HG03575 (cell line): ENCODE measurements around the gene ALOX12.

Experiments used
- ATAC-seq: cut with Tn5 transposase; IDR thresholded peaks from one replicate; pipeline ENCODE4 v1.9.1; 2021; ENCODE audit not compliant: unreplicated experiment, insufficient number of reproducible peaks, low FRiP score; ENCODE audit errors: extremely low read depth

ALOX12 gene

DNA sequence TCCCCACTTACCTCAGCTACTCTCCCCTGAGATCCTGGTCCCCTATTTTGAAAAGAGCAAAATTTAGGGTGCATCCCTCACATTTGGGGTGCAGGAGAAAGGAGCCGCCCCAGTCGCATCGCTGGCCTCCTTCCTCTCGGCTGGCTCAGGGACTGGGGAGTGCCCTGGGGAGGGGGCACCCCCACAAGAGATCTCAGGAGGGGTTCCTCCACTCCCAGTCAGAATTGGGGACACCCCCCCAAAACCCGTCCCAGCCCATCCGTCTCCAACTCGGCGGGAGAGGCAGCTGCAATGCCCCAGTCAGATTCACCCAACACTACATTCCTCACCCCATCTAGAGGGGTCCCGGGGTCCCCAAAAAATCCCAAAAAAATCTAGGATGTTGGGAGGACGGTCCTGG lies 23.5 kb downstream of the ALOX12 start:
- ATAC-seq: no peak

DNA sequence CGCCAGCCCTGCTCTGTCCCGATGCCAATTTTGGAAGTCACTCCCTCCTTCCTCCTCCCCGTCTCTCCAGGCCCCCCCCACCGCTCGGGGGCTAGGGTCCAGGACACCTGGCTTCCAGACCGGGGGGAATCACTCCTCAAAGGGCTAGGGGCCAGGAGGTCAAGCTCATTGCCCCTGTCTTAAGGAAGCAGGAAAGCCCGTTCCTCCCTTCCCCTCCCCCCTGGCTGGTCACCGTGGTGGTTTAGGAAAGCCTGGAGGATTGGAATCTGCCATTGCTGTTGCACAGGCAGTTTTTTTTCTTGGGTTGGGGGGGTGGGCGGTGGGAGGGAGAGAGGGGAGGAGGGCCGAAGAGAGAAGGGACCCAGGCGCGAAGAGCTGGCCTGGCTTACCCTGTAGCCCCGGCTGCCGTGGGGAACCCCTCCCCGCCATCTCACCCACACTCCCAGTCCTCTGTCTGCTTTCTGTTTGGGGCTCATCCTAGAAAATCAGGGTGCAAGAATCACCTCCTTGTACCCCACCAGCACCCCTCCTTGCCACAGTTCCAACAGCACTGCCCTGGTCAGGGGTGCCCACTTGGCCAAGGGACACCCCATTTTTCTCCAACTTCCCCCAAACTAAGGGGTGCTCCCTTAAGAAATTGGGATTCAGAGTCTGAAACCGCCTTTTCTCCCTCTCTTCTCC lies 24.1 kb downstream of the ALOX12 start:
- no peak for ATAC-seq

DNA sequence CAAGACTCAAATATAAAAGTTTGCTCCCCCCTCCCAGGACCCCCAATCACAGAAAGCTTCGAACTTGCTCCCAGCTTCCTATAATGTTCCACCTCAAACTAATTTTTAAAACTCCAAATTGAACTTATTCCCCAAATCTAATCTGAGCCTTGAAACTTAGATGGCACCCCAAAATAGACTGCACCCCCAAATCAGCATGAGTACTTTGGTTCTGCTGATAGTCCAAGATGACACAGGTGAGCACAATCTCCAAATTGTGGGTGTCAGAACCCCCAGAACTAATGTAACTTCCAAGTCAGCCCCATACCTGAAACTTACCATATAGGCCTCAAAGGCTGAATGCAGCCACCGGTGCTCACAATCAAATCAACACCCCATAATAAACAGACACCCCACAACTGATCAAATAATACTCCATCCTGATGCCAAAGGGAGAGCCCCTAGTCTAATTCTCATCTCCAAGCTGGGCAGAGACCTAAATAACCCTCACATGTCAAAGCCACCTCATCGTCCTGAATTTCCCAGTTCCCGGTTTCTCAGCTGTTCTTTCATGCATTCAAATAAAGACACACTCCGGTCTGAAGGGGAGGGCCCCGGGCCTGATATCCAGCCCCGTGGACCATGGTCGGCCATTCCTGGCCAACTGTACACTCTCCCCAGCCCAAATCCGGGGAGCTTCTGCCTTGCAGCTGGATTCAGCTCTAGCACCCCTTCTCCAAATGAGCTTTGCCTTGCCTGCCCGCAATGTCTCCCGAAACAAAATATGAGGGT lies 25.2 kb downstream of the ALOX12 start:
- ATAC-seq: no peak

DNA sequence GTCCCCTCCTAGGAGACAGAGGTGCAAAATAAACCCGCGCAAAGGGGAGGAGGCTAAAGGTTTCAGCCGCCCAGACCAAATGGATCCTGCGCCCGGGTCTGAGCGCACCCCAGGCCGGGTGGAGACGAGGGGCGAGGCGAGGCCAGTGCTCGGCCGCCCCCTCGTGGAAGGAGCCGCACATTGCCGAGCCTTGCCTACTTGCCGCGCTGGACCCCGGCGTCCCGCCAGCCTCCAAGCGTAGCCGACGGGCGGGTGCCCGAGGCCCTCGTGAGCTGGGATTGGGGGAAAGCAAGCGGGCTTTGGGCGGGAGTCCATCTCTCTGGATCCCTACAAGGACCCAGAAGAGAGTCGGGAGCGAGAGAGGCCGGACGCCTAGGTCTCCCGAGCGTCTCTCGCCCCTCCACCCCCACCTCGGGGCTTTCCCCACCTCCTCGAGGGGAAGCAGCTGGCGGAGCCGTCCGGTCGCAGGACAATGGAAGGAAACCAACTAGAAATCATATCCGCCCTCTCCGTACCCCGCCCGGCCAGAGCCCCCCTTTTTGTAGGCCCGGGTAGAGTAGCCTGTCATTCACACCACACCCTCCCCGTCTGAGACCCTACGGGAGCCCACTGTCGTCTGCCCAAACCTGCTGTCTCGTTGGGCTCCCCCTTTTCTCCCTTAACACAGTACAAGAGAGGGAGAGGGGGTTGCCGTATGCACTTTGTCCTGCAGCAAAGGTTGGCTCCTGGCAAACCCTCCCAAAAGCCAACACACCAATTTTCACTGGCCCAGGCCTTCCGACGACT lies 26.3 kb downstream of the ALOX12 start:
- ATAC-seq: no peak

DNA sequence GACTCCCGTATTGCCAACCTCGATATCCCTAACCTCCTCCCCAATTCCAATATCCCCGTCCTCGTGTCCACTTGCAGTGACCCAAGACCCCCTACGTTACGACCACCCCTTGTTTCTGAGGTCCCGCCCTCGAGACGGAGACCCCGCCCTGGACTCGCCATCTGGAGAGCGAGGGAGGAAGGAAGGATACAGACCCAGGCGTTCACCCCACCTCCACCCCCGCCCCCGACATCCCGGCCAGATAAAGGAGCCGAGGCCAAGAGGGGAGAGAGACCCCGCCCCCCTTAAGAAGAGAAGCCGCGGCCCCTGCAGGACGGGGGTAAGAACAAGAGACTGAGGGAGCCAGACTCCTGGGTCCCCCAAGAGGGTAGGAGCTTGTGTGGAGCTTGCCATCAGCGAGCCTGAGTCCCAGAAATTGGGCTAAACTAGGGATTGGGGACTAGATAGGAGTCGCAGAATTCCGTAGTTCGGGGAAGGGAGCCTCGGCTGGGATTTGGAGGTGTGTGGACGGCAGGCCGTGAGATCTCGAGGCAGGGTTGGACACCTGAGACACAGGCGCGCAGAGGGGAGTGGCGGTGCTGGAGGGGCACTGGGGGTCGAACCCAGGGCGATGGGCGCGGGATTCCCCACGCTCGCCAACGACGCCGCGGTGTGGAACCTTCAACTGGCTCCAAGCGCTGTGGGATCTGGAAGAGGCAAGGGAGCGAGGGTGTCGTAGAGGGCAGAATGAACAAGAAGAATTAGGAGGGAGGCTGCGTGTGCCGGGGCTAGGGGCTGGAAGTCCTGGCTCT lies 27.1 kb downstream of the ALOX12 start, which contains the start of gene BCL6B:
TSS of gene BCL6B (plus strand) at position 270 of the 791 bp plus-strand sequence. CDS start 622 bp downstream, outside the sequence.
- no peak for ATAC-seq

DNA sequence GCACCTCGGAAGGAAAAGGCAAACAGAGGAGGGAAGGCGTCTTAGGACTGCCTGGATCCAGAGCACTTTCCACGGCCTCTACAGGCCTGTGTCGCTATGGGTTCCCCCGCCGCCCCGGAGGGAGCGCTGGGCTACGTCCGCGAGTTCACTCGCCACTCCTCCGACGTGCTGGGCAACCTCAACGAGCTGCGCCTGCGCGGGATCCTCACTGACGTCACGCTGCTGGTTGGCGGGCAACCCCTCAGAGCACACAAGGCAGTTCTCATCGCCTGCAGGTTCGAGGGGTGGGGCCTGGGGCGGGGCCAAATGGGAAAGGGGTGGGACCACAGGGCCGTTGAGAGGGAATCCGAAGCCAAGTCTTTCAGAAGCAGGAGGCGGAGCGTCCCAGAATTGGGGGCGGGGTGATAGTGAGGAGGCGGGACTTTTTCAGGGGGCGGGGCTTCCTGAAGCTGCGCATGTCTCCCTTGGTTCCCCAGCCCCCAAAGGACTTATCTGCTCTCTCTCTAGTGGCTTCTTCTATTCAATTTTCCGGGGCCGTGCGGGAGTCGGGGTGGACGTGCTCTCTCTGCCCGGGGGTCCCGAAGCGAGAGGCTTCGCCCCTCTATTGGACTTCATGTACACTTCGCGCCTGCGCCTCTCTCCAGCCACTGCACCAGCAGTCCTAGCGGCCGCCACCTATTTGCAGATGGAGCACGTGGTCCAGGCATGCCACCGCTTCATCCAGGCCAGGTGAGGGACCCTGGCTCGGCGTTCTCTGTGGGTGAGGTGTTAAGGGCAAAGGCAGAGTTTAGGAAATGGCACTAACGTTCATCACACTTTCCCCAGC lies 27.9 kb downstream of the ALOX12 start:
- ATAC-seq: no peak

DNA sequence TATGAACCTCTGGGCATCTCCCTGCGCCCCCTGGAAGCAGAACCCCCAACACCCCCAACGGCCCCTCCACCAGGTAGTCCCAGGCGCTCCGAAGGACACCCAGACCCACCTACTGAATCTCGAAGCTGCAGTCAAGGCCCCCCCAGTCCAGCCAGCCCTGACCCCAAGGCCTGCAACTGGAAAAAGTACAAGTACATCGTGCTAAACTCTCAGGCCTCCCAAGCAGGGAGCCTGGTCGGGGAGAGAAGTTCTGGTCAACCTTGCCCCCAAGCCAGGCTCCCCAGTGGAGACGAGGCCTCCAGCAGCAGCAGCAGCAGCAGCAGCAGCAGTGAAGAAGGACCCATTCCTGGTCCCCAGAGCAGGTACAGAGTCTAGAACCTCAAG lies 28.5 kb downstream of the ALOX12 start:
- no peak for ATAC-seq

DNA sequence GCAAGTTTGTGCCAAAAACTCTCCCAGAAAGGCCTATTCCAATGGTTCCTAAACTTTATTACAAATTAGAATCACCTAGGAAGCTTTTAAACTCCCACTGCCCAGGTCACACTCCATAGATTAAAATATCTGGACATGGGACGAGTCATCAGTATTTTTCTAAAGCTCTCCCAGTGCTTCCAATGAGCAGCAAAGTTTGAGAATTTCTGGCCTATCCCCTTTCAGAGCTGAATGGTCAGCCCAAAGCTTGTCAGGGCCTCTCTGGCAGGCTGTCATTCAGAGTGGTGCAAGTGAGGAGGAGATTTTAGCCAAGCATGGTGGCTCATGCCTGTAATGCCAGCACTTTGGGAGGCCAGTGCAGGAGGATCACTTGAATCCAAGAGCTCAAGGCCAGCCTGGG lies 29.4 kb downstream of the ALOX12 start:
- no peak for ATAC-seq

DNA sequence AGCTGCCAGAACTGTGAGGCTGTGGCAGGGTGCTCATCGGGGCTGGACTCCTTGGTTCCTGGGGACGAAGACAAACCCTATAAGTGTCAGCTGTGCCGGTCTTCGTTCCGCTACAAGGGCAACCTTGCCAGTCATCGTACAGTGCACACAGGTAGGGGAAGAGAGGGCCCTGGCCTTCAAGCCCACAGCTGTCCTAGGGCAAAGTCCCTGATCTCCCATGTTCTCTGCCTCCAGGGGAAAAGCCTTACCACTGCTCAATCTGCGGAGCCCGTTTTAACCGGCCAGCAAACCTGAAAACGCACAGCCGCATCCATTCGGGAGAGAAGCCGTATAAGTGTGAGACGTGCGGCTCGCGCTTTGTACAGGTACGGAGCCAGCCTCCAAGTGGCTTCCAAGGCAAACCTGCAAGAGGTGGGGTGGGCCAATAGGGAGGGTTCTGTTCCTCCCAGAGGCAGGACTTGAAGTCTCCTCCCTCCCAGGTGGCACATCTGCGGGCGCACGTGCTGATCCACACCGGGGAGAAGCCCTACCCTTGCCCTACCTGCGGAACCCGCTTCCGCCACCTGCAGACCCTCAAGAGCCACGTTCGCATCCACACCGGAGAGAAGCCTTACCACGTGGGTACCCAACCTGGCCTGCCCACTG lies 30.7 kb downstream of the ALOX12 start:
- no peak for ATAC-seq

DNA sequence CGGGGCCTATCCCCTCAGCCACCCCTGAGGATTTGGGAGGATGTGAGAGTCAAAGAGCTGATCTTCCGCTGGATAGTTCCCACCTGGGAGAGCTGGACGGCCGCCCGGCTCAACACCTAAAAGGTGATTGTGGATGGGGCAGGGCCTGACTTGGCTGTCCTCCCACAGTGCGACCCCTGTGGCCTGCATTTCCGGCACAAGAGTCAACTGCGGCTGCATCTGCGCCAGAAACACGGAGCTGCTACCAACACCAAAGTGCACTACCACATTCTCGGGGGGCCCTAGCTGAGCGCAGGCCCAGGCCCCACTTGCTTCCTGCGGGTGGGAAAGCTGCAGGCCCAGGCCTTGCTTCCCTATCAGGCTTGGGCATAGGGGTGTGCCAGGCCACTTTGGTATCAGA lies 31.5 kb downstream of the ALOX12 start:
- ATAC-seq: no peak

DNA sequence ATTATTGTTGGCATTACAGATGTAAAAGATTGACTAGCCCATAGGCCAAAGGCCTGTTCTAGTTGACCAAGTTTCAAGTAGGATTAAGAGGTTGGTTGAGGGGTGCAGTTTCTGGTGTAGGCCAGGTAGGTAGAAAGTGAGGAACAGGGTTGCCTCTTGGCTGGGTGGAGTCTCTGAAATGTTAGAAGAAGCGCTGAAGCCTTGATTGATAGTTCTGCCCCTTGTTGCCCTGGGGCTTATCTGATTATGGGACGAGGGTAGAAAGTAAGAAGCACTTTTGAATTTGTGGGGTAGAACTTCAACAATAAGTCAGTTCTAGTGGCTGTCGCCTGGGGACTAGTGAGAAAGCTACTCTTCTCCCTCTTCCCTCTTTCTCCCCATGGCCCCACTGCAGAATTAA lies 33.2 kb downstream of the ALOX12 start:
- no peak for ATAC-seq

DNA sequence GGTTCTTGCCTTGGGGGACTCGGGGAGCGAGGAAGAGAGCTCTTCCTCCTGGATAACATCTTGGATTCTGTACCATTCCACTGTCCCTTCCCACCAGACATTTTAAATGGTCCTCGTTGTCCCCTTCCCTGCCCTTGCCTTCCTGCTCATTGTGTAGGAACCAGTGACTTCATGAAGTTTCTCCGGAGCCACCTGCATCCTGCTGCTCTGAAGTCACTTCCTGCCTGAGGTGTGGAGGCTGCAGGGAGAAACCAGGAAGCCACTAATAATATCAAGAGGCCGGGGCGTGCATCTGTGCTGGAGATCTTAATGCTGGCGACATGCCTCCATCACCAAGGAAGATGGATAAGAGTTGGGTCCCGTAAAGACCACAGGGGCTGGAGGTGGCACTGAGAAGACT lies 33.8 kb downstream of the ALOX12 start:
- no peak for ATAC-seq

DNA sequence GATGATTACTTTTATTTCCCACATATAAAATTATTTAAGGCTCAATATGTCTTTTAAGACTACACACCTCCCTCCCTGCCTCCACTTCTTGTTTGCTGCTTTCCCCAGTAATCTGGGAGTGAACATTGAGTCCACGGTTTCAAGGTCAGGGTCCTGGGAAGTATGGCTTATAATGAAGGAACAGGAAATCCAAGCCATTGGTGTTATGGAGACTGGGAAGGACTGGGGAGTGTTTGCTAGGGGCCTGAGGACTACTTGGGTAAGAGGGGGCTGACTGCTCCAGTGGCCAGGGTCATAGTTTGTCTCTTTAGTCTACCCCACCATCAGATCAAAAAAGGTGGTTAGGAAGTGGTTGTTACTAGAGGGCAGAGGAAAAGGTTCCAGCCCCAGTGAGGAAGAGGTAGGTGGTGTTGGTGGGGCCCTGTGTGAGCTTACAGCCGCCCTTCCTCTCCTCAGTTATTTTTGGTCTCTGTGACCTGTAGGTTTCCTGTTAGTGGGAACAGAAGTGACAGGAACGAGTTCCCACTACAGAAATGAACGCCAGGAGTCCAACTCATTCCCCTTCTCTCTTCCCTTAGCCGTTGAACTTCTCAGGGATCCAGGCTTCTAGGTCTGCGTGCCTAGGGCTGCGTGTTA lies 39.2 kb downstream of the ALOX12 start:
- no peak for ATAC-seq

DNA sequence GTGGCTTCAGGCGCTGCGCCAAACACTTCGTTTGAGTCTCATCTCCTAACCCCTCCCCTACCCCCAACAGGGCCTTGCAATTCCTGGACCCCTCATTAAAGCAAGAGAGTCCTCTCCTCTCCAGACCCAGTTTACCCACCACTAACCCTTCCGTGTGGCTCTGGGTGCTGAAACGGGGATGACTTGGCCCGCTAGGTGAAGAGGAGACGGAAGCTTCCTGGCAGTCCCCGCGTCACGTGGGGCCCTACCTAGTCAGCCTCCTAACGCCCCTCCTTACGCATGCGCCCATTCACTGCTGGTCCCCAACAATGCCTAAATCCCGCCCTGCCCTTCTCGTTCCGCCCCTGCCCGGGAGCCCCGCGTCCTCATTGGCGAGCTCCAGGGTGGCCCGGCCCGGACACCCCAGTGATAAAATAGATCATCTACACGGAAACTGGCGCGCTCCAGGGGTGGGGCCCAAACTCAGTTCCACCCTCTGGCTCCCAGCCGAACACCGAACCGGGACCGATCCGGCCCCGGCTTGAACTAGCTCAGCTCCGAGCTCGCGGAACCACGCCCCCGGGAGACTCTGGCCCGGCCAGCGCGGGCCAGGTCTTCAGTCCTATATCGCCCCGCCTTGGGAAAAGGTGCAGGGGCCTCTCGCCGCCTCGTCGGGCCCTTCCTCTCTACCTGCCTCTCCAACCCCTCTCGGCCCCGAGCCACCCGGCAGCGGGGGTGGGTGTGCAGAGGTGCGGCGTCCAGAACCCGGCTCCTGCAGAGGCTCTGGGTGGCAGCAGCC lies 39.9 kb downstream of the ALOX12 start, which contains the start of gene SLC16A13:
TSS of gene SLC16A13 (plus strand) at position 425 of the 778 bp plus-strand sequence. CDS start 368 bp downstream, outside the sequence.
- peak; percentile 56 for ATAC-seq

DNA sequence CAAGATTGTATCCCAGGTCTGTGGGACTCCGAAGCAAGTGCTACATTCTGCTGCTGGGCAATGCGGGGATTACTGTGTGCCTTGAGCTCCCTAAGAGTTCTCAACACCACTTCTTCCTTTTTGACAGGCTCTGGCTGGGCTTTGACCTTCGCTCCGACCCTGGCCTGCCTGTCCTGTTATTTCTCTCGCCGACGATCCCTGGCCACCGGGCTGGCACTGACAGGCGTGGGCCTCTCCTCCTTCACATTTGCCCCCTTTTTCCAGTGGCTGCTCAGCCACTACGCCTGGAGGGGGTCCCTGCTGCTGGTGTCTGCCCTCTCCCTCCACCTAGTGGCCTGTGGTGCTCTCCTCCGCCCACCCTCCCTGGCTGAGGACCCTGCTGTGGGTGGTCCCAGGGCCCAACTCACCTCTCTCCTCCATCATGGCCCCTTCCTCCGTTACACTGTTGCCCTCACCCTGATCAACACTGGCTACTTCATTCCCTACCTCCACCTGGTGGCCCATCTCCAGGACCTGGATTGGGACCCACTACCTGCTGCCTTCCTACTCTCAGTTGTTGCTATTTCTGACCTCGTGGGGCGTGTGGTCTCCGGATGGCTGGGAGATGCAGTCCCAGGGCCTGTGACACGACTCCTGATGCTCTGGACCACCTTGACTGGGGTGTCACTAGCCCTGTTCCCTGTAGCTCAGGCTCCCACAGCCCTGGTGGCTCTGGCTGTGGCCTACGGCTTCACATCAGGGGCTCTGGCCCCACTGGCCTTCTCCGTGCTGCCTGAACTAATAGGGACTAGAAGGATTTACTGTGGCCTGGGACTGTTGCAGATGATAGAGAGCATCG lies 42.4 kb downstream of the ALOX12 start:
- ATAC-seq: no peak

DNA sequence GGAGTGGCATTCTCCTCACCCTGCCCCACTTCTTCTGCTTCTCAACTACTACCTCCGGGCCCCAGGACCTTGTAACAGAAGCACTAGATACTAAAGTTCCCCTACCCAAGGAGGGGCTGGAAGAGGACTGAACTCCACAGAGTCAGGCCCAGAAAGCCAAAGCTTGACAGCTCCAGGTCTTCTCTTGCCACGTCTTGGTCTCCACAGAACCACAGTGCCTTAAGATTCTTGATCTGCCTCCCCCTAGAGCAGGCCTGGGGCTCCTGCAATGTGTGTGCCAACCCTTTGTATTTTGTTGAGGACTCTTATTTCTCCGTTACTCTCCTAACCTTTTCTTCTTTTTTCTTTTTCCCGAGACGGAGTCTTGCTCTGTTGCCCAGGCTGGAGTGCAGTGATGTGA lies 44.0 kb downstream of the ALOX12 start:
- no peak for ATAC-seq
